GM19035 (cell line): ENCODE results near the gene TMEM18.
"Not testable (repeated sequence)": the region's sequence is repeated elsewhere in the genome, so short reads cannot be mapped to it uniquely, and the experiment has no call there.

Source experiments
- ATAC-seq: cut with Tn5 transposase; IDR thresholded peaks from one replicate; pipeline ENCODE4 v1.9.1; 2021; ENCODE audit not compliant: unreplicated experiment

TMEM18 gene

DNA sequence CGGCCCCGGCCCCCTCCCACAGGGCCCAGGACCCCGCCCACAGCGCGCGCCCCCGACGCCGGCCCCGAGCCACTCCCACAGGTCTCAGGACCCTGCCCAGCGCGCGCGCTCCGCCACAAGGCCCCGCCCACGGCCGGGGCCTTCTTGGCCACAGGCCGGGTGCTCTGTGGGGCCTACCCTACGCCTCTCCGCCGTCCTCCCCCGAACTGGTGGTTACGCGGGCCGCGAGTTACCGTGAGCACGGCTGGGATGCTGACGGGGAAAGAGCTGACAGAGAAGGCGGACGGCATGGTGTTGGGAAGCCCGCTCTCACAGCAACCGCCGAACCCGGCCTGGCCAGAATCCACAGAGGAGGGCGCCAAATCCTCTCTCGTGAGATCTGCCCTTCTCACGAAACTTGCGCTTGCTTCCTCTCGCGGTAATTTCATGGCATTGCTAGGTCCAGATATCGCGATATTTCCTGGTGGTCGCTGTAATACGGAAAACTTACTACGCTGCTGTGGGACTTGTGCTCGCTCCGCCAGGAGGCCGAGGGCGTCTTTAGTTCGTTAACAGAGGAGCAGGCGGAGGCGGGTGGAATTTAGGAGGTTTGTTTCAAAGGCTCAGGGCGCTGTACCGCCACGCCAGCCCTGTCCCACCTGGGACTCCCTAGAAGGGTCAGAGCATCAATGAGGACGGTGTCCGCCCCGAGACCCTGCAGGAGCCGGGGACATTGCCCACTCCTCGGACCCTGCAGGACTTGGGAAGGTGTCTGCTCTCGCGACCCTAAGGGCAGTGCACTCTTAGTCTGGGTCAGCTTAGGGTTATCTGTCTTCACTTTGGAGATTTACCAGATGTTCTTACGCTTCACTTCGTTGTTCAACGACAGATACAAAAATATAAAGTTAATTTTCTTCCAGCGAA is at the start of gene TMEM18:
Gene TMEM18, minus strand, starts transcription at position 351 of the 903 bp plus-strand sequence. Its CDS starts 61 bp downstream, at position 290.
- ATAC-seq, result peak; percentile 60

- peak; percentile 86 for ATAC-seq
These were observed 49.0 kb upstream of the TMEM18 start for GRCh38 chr2:726169-726568.

DNA sequence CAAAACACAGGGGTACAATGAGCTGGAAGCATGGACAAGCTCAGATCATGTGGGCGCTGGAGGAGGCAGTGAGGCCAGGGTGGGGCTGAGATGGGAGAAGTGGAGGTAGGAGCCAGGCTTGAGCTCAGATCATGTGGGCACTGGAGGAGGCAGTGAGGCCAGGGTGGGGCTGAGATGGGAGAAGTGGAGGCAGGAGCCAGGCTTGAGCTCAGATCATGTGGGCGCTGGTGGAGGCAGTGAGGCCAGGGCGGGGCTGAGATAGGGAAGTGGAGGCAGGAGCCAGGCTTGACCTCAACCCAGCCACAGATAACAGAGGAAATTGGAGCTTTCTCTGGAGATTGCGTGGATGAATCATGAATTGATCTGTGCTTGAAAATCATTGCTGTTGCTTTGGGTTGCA is 48.3 kb upstream of the TMEM18 start:
- no peak for ATAC-seq

DNA sequence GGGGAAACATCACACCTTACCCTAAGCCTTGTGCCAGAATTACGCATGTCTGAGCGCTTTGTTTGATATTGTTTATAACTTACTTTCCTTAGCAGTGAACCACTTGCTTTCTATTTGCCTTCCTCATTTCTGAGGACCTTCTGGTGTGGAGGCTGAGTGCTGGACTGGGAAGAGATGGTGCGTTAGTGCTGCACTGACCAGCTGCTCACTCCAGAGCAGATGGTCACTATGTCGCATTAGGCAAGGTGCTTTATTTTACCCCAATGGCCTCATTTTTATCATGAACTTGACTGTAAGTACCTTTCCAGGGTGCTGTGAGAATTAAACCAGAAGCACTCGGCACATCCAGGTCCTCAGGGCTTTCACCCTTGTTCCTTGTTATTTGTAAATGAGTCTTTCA is 46.6 kb upstream of the TMEM18 start:
- no peak for ATAC-seq

GRCh38 chr2:720842-721241 is 43.6 kb upstream of the TMEM18 start:
- ATAC-seq, result no peak

DNA sequence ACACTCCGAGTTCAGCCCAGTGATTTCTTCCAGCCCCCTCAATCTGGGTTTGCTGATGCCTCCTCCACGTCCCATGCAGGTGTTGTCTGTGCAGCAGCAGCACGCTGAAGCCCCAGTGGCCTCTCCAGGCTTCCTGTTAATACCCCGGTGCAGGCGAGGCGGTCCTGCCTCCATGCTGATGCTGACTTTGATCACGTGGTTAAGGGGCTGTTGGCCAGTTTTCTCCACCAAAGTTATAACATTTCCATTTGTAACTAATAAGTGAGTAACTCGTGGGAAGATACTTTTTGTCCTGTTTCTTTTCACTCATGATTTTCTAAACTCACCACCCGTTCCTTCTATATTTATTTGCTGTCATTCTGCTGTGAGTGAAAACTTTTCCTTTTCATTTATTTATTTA is 42.5 kb upstream of the TMEM18 start:
- no peak for ATAC-seq

GRCh38 chr2:719191-719590 is 42.0 kb upstream of the TMEM18 start:
- ATAC-seq, result no peak

DNA sequence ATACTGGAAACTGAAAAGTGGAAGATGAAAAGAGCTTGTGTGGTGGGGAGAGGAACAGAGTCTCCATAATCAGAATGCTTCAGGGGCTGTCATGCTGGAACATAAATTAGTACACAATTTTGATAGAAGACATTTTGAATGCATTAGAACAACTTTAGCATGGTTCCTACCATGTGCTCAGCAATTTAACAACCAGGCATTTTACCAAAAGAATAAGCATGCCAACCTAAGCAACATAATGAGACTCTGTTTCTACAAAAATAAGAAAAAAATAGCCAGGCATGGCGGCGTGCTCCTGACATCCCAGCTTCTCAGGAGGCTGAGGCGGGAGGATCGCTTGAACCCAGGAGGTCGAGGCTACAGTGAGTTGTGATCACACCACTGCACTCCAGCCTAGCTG is 40.5 kb upstream of the TMEM18 start:
- ATAC-seq, result no peak

GRCh38 chr2:715854-716560 is 38.8 kb upstream of the TMEM18 start:
- no peak for ATAC-seq

DNA sequence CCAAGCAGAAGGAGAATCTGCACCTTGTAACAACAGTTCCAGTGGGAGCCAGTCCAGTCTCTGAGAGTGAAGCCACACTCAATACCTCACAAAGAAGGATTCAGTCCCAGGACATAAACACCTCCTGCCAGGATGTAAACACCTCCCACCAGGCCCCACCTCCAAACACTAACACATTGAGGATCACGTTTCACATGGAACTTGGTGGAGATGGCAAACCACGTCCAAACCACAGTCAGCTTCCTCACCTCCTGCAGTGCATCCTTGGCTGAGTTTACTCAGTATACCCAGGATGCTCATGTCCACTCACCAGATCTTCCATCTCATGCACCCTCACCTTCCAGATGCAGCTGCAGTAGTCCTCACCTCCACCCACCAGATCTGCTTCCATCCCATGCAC is 37.8 kb upstream of the TMEM18 start:
- no peak for ATAC-seq

DNA sequence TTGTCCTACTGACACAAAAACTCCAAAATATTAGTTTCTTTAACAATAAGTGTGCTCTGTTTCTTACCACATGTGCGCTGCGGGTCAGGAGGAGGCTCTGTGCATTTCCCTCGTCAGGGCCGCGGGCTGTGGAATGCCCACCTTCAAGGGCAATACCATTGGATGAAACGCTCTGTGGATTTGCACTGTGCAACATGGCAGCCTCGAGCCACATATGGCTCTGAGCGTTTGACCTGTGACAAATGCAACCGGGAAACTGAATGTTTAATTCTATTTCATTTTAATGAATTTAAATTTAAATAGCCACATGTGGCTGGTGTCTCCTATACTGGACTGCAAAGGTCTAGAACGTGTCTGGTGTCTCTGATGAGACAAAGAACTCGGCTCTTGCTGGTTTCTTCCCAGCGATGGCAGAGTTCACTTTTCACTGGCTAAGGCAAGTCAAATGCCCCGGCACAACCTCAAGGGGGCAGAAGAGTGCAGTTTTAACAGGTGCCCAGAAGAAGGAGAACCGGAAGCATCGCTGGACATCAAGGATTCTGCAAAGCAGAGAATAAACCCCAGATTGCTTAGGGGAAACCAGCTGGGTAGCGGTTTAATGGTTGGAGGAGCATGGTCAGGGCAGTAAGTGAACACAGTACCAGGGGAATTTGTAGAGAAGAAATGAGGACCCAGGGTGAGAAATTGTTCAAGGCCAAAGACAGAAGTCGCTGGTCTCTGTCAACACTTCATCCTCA is 37.0 kb upstream of the TMEM18 start:
- ATAC-seq, result peak; percentile 92

DNA sequence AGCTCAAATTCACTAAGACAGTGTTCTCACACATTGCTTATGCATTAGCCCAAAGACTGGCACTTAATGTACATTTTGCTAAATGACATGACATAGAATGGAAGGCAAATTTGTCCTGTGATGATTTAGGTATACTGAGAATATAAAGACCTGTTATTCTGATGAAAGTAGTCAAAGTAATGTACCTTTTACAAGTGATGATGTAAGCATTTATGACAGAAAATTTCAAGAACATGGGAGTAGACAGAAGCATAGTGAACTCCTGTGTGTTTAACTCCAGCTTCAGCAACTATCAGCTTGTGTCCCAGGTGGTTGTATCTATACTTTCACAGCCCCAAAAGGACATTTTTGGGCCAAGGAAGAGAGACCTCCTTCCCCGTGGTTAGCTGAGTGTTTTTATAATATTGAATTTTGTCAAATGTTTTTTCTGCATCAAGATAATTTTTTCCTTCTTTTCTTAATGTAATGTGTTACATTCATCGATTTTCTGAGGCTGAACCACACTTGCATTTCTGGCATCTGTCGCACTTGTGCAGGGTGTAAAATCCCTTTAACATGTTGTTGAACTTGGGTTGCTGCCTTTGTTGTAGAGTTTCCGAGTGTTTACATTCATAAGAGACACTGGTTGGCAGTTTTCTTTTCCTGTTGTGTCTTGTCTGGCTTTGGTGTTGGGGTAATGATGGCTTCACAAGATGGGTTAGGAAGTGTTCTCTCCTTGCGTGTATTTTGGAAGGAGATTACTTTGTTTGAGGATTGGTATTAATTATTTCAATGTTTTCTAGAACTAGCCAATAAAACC is 33.9 kb upstream of the TMEM18 start:
- ATAC-seq, result no peak

DNA sequence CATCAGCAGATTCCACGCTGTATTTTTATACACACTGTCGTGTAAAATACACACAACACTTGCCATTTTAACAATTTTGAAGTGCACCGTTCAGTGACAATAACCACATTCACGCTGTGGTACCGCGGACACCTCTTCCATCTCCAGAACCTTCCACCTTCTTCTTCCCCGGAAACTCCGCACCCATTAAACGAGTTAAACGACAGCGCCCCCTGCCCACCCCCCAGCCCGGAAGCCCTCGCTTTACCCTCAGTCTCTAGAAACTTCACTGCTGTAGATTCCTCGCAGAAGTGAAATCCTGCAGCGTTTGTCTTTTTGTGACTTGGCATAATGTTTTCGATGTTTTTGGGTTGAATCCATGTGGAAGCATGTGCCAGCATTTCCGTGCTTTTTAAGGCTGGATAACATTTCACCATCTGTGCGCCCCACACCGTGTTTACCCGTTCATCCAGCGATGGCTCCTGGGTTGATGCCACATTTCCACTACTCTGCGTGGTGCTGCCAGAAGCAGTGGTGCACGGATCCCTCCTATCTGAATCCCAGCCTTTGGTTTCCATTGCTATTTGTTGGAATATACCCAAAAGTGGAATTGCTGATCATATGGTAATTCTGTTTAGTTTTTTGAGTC is 32.0 kb upstream of the TMEM18 start:
- no peak for ATAC-seq

DNA sequence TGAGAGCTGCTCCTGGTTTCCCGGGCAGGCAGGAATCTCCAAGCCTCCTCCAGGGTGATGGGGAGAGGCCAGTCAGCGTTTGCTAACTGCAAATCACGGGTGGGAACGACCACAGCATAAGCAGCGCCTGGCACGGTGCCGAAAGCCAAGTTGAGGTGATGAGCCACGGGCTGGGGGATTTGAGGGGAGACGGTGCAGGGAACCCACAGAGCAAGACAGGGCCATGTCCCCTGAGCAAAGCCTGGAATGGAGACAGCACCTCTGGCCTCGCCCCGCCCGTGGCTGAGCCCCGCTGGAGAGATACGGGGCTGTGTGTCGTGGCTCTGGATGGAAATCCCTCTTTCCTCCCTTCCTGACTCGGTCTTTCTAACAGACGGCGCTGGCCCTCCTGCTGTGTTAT is 31.5 kb upstream of the TMEM18 start:
- no peak for ATAC-seq

DNA sequence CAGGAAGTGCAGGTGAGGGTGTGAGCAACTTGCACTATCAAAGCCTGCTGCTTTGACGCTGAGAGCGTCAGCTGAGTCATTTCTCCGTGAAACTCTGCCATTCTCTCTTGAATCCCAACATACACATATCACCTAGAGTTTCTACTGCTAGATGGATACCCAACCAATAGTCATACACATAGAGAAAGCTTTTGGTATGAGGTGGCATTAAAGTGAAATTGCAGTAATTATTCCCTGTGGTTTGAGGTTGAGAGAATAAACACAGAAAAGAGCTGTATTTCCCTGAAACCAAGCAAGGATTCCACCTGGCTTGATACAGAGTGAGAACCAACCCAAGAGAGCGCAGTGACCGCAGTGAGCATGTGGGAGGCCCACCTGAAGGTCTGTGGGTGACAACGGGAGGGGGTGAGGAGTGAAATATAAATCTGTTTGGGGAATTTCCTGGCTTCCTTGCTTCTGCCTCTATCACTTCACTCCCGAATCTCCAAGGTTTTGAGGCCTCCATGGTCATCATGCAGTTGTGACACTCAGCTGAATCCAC is 28.8 kb upstream of the TMEM18 start:
- ATAC-seq, result peak; percentile 92

DNA sequence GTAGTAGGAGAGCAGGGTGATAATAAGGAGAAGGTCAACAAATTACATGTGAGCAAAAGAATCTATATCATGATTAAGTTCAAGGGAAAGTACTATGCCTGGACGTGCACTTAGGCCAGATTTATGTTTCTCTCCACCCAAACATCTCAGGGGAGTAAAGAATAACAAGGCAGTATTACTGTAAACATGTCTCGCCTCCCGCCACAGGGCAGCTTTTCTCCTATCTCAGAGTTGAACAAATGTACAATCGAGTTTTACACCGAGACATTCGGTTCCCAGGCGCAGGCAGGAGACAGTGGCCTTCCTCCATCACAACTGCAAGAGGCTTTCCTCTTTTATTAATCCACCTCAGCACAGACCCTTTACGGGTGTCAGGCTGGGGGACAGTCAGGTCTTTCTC is 25.6 kb upstream of the TMEM18 start:
- not testable (repeated sequence) for ATAC-seq

DNA sequence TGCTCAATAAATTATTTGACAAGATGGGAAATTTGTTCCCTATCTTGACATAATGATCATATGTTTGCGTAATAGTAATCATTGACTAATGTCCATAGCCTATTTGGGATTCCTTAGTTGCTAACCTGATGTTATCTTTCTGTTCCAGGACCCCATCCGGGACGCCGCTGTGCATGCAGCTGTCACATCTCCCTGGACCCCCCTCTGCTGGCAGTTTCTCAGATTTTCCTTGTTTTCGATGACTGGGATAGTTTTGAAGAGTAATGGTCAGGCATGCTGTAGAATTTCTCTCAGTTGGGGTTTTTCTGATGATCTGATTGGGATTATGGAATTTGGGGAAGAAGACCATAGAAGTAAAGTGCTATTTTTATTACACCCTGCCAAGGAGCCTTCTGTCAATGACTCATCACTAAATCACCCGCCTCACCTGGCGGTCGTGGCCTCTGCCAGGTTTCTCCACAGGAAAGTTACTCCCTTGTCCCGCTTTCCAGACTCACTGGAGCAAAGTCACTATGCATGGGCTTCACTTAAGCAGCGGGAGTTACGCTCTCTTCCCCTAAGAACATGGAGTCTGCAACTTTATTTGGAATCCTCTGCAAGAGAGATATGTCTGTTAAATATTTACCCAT is 19.9 kb upstream of the TMEM18 start:
- ATAC-seq, result no peak

DNA sequence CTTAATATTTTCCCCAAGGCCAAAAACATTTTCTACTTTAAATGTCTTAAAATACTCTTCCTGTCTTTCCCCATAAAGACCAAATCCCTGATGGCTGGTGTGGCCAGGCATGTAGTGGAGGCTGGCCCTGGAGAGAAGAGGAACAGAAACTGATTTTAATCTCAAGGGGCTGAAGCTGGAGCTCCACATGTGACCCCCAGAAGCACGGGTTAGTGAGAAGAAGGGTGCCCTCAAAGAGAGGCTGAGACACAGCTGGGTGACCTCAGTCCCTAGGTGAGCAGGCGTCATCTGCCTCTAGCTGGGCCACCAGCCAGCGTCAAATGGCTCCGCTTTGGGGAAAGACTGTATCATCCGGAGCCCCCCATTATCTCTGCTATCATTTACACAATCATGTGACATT is 19.3 kb upstream of the TMEM18 start:
- peak; percentile 95 for ATAC-seq

- no peak for ATAC-seq
These were observed 17.8 kb upstream of the TMEM18 start for GRCh38 chr2:694906-695510.
